ENCODE measurements around the gene ZBTB11. TPM values are rescaled to one million over a fixed set of nuclear protein-coding genes. Genes with fewer than 3 reads are reported as not detected.

The ZBTB11 gene, protein sequence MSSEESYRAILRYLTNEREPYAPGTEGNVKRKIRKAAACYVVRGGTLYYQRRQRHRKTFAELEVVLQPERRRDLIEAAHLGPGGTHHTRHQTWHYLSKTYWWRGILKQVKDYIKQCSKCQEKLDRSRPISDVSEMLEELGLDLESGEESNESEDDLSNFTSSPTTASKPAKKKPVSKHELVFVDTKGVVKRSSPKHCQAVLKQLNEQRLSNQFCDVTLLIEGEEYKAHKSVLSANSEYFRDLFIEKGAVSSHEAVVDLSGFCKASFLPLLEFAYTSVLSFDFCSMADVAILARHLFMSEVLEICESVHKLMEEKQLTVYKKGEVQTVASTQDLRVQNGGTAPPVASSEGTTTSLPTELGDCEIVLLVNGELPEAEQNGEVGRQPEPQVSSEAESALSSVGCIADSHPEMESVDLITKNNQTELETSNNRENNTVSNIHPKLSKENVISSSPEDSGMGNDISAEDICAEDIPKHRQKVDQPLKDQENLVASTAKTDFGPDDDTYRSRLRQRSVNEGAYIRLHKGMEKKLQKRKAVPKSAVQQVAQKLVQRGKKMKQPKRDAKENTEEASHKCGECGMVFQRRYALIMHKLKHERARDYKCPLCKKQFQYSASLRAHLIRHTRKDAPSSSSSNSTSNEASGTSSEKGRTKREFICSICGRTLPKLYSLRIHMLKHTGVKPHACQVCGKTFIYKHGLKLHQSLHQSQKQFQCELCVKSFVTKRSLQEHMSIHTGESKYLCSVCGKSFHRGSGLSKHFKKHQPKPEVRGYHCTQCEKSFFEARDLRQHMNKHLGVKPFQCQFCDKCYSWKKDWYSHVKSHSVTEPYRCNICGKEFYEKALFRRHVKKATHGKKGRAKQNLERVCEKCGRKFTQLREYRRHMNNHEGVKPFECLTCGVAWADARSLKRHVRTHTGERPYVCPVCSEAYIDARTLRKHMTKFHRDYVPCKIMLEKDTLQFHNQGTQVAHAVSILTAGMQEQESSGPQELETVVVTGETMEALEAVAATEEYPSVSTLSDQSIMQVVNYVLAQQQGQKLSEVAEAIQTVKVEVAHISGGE
- total RNA-seq (2022) (34.8 and 36.5 TPM in 2 replicates), Bru-seq, nascent RNA (percentile 93 among the genes with signal in this experiment), BruChase-seq, experiment 1, labeled RNA remaining after a 6-hour chase (percentile 83 among the genes with signal in this experiment), BruChase-seq, experiment 2, labeled RNA remaining after a 2-hour chase (percentile 95 among the genes with signal in this experiment)
- long read RNA-seq, full-length matches to known transcripts = 14 of 21 reads
- long read RNA-seq, partial matches to known transcripts = 2 of 21 reads
- long read RNA-seq, other reads (novel, unspliced or antisense) = 5 of 21 reads

DNA sequence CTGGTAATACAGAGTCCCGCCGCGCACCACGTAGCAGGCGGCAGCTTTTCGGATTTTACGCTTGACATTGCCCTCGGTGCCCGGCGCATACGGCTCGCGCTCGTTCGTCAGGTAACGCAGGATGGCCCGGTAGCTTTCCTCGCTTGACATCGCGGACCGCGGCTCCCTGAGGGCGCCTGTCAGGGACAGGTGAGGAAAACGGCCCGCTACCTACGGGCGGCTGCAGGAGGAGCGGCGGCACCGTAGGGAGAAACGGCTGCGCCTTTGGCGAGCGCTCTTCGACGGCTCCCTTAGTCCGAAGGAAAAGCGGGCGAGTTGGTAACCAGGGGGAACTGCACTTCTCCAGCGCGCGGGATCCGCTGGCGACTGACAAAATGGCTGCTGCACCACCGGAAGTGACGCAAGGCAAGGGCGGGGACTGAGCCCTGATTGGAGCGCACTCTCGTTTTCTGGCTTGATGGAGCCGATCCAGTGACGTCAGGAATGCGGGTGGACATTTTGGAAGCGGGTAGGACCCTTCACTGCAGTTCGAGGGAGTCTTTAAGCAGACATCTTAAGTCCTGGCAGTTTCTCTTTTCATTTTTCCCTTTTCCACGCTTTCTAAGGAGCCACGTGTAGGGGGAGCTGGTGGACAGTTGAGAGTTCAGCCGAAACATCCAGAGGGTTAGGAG, at the start of gene ZBTB11:
TSS of gene ZBTB11 (minus strand) at position 368 of the 671 bp plus-strand sequence. CDS start at position 150, 218 bp downstream.
- peak; percentile 99 for DNase-seq
- Mint-ChIP-seq H3K4me1 (ENCODE audit: low read depth, unreplicated experiment) (peaks cover 23% of the 10 kb centered on the region), H3K27ac (ENCODE audit: unreplicated experiment) (peak within 1 kb of the TSS; percentile 85), H3K36me3 (ENCODE audit: insufficient read depth, unreplicated experiment) (peaks cover 48% of the 10 kb centered on the region), H3K4me3 (ENCODE audit: low read depth, unreplicated experiment) (peak within 1 kb of the TSS; percentile 80), H3K9me3 (ENCODE audit: low read depth, unreplicated experiment) (no peaks in the 10 kb centered on the region), H3K27me3 (ENCODE audit: unreplicated experiment) (no peaks in the 10 kb centered on the region)
- CTCF ChIA-PET = interaction anchor here (1.3 to 1.9 kb wide), 4 partner anchors 126 to 552 kb away, joined by 3 to 9 read pairs (median 4); no protein-coding TSS in a partner anchor
- intact Hi-C loops (cut with micrococcal nuclease; ENCODE audit: unreplicated experiment) = loop anchor here (2.0 to 5.0 kb wide), 3 partner anchors 435 to 548 kb away; no protein-coding TSS in a partner anchor
- no TSS peak for BruUV-seq (replicated peaks)
- TF ChIP-seq, protein P1, sequence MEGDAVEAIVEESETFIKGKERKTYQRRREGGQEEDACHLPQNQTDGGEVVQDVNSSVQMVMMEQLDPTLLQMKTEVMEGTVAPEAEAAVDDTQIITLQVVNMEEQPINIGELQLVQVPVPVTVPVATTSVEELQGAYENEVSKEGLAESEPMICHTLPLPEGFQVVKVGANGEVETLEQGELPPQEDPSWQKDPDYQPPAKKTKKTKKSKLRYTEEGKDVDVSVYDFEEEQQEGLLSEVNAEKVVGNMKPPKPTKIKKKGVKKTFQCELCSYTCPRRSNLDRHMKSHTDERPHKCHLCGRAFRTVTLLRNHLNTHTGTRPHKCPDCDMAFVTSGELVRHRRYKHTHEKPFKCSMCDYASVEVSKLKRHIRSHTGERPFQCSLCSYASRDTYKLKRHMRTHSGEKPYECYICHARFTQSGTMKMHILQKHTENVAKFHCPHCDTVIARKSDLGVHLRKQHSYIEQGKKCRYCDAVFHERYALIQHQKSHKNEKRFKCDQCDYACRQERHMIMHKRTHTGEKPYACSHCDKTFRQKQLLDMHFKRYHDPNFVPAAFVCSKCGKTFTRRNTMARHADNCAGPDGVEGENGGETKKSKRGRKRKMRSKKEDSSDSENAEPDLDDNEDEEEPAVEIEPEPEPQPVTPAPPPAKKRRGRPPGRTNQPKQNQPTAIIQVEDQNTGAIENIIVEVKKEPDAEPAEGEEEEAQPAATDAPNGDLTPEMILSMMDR (IDR thresholded peaks at IDR 0.05; ENCODE audit: unreplicated experiment) = no peak

DNA sequence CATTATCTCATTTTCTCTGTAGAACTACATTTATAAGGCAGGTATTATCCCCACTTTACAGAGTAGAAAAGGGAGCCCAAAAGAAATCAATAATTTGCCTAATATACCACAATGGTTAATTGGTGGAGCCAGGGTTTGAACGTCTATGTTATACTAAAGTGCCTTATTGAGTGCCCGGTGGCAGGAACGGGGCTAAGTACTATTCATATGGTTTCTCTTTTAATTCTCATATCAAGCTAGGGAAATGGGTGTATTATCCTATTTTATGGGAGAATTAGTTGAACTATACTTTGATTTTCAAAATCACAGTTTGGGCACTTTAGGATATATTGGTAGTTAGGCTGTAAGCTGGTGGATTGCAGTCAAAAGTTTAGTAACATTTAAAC, 49.0 kb upstream of the ZBTB11 start:
- intact Hi-C loops (cut with micrococcal nuclease; ENCODE audit: unreplicated experiment) = no loop called here
- no peak for DNase-seq
- peak overlapping the region; percentile 90 for H3K4me3 Mint-ChIP-seq (ENCODE audit: low read depth, unreplicated experiment)
- peak overlapping the region; percentile 47 for H3K27ac Mint-ChIP-seq (ENCODE audit: unreplicated experiment)
- H3K4me1 Mint-ChIP-seq (ENCODE audit: low read depth, unreplicated experiment) = no peaks in the 10 kb centered on the region
- TF ChIP-seq, protein P1 (IDR thresholded peaks at IDR 0.05; ENCODE audit: unreplicated experiment) = no peak
- no peaks in the 10 kb centered on the region for H3K9me3 Mint-ChIP-seq (ENCODE audit: low read depth, unreplicated experiment)
- H3K36me3 Mint-ChIP-seq (ENCODE audit: insufficient read depth, unreplicated experiment) = peaks cover 20% of the 10 kb centered on the region
- BruUV-seq (replicated peaks) = TSS peak; percentile 40
- H3K27me3 Mint-ChIP-seq (ENCODE audit: unreplicated experiment) = no peaks in the 10 kb centered on the region
- CTCF ChIA-PET = no interaction called here

DNA sequence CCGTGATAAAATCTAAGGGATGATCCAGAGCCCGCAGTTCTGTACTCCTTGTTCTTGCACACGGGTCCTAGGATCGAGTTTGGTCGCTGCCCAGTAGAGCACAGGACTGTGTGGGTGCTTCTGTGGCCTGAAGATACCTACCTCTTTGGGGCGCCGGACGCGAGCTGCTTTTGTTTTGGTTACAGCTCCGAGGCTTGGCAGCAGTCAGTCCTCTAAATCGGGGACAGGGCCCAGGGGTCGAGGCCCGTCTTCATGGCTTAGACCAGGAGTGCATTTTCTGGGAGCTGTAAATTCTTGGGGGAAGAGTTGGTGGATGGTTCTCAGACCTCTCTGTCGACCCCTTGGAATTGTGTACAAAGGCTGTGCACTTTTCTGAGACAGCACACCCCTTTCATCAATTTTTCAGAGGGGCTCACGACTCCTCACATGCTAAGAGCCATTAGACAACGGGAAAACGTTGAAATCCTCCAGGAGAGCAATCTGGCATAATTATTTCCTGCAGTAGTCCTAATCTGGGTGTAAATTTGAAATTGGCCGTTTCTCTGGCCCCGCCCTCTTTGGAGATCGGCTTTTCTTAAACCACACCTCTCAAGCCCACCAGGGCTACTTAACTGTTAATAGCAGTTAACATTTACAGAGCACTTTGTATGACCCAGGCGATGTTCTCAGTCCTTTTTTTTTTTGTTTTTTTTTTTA, 48.4 kb upstream of the ZBTB11 start:
- no peak for DNase-seq
- intact Hi-C loops (cut with micrococcal nuclease; ENCODE audit: unreplicated experiment) = no loop called here
- no TSS peak for BruUV-seq (replicated peaks)
- H3K36me3 Mint-ChIP-seq (ENCODE audit: insufficient read depth, unreplicated experiment) = peaks cover 20% of the 10 kb centered on the region
- peak overlapping the region; percentile 90 for H3K4me3 Mint-ChIP-seq (ENCODE audit: low read depth, unreplicated experiment)
- H3K27me3 Mint-ChIP-seq (ENCODE audit: unreplicated experiment) = no peaks in the 10 kb centered on the region
- CTCF ChIA-PET = interaction anchor here (1.2 kb wide), 1 partner anchor 18 kb away, joined by 5 read pairs; no protein-coding TSS in a partner anchor
- H3K4me1 Mint-ChIP-seq (ENCODE audit: low read depth, unreplicated experiment) = no peaks in the 10 kb centered on the region
- peak overlapping the region; percentile 47 for H3K27ac Mint-ChIP-seq (ENCODE audit: unreplicated experiment)
- no peaks in the 10 kb centered on the region for H3K9me3 Mint-ChIP-seq (ENCODE audit: low read depth, unreplicated experiment)
- TF ChIP-seq, protein P1 (IDR thresholded peaks at IDR 0.05; ENCODE audit: unreplicated experiment) = no peak
